A673 (cell line): ENCODE measurements around the gene FRRS1L.

Source experiments
- EZH2 ChIP-seq: fragments of 200-600 bp; sonication (generic); IDR thresholded peaks from 2 replicates; pipeline ENCODE4 v1.6.1; 2017; ENCODE audit warnings: borderline replicate concordance, low read depth, mild to moderate bottlenecking, mixed read lengths, antibody characterized with exemption, low read length; ENCODE audit not compliant: poor library complexity, severe bottlenecking
- TF ChIP-seq, protein P1 (sequence below): fragments of 300-800, 200-600 bp; sonication (generic); conservative IDR thresholded peaks from 2 replicates; pipeline ENCODE4 v1.5.1; 2017; ENCODE audit warnings: low read depth, mild to moderate bottlenecking, antibody characterized with exemption, low read length, moderate library complexity, mixed read lengths

DNA sequence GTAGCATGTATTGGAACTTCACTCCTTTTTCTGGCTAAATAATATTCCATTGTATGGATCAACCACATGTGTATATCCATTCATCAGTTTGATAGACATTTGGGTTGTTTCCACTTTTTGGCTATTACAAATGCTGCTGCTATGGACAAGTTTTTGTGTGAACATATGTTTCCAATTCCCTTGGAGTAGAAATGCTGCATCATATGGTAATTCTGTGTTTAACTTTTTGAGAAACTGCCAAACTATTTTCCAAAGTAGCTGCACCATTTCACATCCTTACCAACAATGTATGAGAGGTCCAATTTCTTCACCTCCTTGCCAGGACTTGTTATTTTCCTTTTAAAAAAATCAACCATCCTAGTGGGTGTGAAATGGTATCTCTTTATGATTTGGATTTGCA is 8.4 kb downstream of the FRRS1L start:
- TF ChIP-seq EZH2: no peak
- TF ChIP-seq, protein P1, sequence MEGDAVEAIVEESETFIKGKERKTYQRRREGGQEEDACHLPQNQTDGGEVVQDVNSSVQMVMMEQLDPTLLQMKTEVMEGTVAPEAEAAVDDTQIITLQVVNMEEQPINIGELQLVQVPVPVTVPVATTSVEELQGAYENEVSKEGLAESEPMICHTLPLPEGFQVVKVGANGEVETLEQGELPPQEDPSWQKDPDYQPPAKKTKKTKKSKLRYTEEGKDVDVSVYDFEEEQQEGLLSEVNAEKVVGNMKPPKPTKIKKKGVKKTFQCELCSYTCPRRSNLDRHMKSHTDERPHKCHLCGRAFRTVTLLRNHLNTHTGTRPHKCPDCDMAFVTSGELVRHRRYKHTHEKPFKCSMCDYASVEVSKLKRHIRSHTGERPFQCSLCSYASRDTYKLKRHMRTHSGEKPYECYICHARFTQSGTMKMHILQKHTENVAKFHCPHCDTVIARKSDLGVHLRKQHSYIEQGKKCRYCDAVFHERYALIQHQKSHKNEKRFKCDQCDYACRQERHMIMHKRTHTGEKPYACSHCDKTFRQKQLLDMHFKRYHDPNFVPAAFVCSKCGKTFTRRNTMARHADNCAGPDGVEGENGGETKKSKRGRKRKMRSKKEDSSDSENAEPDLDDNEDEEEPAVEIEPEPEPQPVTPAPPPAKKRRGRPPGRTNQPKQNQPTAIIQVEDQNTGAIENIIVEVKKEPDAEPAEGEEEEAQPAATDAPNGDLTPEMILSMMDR: no peak
